Panc1 (cell line): ENCODE data around the gene TSHZ2.

Source experiments
- CTCF ChIP-seq: fragments of 450-650 bp; IDR thresholded peaks from 2 replicates; pipeline ENCODE4 v1.5.1; 2017; ENCODE audit warnings: mild to moderate bottlenecking
- POLR2AphosphoS5 ChIP-seq: IDR thresholded peaks from 2 replicates; pipeline ENCODE4 v1.6.1; 2012; ENCODE audit warnings: mild to moderate bottlenecking, low read depth, low read length, moderate library complexity
- REST ChIP-seq, 2 experiments: IDR thresholded peaks; 2 replicates each; pipeline ENCODE4 v1.6.1; 2011 to 2012; ENCODE audit warnings: low read depth in 2 of 2, control low read depth in 1 of 2, low read length in 1 of 2, mild to moderate bottlenecking in 1 of 2, moderate library complexity in 1 of 2; ENCODE audit not compliant: insufficient read depth in 1 of 2
- TCF7L2 ChIP-seq: IDR thresholded peaks from 2 replicates; pipeline ENCODE4 v1.6.1; 2011; ENCODE audit warnings: mild to moderate bottlenecking, low read depth, low read length, inconsistent platforms

DNA sequence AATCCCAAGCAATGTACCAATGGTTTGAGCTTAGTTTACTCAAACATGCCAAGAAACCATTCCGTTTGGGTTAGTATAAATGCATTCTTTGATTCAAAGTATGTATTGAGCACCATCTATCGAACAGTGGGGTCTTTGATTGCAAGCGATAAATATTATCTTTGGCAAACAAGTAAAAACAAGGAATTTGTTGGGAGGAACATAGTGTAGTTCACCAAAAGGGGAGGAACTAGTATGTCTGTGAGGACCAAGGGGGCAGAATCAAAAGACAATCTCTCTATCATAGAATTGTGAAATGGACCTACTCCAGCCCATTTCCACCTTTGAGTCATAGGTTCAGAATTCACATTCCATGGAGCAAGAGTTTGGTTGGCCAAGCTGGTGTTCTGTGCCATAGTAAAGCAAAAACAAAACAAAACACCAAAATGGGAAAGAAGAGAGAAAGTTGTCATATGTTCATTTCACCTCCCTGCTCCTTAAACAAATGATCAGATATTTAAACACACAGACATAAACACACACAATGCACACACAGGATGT lies 266.0 kb downstream of the TSHZ2 start:
- no peak for TF ChIP-seq CTCF
- TF ChIP-seq POLR2AphosphoS5: no peak
- no peak for TF ChIP-seq REST (IDR thresholded peaks at IDR 0.05; ENCODE audit: insufficient read depth in 1 of 2, low read depth in 2 of 2, low read length in 1 of 2)
- no peak for TF ChIP-seq TCF7L2
